HG02798 (cell line): ENCODE measurements around the gene RTKN.
"Not testable (repeated sequence)": the region's sequence is repeated elsewhere in the genome, so short reads cannot be mapped to it uniquely, and the experiment has no call there.

Experiments
- ATAC-seq: cut with Tn5 transposase; IDR thresholded peaks from one replicate; pipeline ENCODE4 v1.9.1; 2021; ENCODE audit warnings: mild to moderate bottlenecking; ENCODE audit not compliant: unreplicated experiment, poor library complexity

The RTKN gene

DNA sequence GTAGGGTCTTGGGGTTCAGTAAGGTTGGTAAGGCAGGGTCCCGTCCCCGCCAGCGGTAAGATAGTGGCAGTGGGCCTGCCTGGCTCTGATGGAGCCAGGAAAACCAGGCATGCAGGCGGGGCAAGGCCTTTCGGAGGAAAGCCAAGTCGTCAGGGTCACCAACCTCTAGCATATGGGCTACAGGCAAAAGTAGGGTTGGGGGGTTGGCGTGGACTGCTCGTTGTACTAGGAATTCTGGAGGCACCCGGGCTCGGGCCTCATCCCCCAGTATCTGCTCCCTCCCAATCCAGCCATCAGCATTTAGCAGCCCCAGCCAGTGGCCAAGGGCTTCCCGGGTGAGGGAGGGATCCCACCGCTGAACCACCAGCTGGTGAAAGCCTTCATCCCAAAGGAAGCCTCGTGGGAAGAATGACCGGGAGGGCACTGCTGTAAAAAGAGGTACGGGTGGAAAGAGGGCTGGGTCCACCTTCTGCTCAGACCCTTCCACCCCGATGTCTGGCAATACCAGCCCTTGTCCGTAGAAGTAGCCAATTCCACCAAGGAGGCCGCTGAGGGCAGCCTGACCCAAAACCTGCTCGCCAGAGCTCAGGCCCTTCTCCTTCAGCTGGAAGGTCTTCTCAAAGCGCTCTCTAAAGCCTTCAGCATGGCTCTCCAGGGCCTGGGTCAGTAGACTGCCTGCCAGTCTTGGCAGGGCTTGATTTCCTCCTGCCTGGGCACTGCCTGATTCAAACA lies 20.5 kb upstream of the RTKN start:
- ATAC-seq, result no peak

GRCh38 chr2:74461187-74462053 lies 19.7 kb upstream of the RTKN start:
- ATAC-seq, result no peak

- not testable (repeated sequence) for ATAC-seq
These were observed 18.4 kb upstream of the RTKN start for GRCh38 chr2:74460187-74460586.

DNA sequence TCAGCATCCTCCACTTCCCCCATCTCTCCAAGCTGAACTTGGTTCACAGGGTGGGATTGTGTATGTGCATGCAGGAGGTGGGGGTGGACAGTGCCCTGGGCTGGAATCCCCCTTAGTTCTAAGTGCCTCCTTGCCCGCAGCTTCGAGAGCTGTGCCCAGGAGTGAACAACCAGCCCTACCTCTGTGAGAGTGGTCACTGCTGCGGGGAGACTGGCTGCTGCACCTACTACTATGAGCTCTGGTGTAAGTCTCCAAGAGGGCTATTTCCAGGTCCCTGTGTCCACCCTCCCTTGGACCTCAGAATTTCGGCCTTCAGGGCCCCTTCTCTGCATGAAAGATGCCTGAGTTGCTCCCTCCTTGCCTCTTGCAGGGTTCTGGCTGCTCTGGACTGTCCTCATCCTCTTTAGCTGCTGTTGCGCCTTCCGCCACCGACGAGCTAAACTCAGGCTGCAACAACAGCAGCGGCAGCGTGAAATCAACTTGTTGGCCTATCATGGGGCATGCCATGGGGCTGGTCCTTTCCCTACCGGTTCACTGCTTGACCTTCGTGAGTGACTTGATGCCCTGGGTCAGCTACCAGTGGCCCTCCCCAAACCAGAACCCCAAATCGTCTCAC lies 17.9 kb upstream of the RTKN start:
- ATAC-seq, result not testable (repeated sequence)

- no peak for ATAC-seq
These were observed 17.2 kb upstream of the RTKN start for GRCh38 chr2:74458938-74459363.

DNA sequence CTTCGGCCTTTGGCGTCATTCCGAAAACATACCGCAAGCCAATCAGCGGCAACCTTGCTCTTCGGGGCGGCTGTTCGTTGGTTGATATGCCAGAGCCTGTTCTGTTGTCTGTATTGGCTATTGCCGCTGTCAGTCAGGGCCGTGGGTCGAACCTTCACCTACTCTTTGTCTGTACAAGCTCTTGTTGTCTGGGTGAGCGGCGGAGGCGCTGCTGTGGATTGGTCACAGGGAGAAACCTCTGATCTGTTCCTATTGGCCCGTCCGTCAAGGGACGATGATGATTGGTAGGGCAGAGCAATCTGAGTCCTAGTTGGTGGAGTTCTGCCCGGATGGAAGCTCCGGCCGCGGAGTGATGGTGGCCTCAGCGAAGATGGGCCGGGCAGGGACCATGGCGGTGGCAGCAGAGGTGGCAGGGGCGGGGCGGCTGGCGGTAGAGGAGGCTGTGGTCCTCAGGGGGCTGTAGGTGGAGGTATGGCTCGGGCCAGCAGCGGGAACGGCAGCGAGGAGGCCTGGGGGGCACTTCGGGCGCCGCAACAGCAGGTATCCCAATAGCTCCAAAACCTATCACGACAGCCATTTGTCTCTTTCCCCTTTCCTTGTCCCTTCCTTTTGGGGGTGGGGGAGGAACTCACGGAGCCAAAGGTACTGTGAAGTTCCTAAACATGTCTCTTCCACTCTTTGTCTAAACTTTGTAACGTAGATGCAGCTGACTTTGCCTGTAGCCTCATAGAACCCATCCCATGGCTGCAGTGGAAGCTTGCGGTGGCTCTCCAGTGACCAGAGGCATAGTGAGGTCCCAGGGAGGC lies 16.6 kb upstream of the RTKN start, which contains the start of gene WBP1:
Gene WBP1, plus strand, starts transcription at position 307 of the 806 bp plus-strand sequence. Its CDS starts 165 bp downstream, at position 472.
- ATAC-seq, result peak; percentile 86

DNA sequence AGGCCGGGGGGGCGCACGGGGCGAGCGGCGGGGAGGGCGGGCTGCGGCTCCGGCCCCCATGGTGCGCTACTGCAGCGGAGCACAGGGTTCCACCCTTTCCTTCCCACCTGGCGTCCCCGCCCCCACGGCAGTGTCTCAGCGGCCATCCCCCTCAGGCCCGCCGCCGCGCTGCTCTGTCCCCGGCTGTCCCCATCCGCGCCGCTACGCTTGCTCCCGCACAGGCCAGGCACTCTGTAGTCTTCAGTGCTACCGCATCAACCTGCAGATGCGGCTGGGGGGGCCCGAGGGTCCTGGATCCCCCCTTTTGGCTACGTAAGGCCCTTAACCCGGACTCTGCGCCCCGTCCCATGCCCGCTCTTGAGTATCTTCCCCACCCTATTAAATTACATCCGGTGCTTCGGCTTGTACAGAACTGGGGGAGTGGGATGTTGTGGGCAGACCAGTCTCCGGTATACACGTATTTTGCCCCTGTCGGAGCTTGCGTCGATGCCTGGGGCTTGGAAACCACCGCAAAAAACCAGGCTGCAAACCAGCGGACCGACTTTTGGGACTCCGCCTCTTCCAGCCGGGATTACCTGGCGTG lies 15.9 kb upstream of the RTKN start:
- peak; percentile 41 for ATAC-seq

DNA sequence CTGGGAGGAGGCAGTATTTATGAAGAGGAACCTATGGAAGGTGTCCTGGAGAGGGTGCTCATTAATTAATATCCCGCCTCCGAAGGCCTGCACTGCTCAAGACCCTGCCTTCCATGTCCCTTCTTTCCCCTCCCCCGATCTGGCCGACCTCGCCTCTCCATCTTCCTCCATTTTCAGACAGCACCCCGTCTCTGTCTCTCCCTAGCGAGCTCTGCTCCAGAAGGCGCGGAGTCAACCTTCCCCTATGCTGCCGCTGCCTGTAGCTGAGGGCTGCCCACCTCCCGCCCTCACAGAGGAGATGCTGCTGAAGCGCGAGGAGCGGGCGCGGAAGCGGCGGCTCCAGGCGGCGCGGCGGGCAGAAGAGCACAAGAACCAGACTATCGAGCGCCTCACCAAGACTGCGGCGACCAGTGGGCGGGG lies 15.4 kb upstream of the RTKN start:
- no peak for ATAC-seq

GRCh38 chr2:74454654-74455511 lies 13.1 kb upstream of the RTKN start, which contains the start of gene INO80B:
INO80B (plus strand) TSS chr2:74455087; CDS start chr2:74455117, 30 bp downstream.
- peak; percentile 55 for ATAC-seq

DNA sequence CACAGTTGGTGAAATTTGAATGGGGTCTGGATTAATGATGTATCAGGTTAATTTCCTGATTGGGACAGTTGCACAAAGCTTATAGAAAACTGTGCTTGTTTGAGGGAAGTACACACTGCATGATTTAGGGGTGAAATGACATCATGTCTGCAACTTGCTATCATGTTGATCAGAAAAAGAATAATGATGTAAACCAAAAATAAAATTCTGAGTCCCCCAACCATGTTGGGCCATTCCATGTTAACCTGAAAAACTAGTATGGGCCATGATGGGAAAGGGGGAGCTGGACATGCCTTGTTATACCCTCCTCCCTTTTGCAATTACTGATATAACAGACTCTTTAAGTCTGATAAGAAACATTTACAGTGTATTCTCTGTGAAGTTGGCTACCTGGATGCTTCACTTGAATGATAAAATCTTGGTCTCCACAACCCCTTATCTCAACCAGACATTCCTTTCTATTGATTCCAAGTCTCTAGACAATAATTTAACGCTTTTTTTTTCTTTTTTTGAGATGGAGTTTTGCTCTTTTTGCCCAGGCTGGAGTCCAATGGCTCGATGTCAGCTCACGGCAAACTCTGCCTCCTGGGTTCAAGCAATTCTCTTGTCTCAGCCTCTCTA lies 8.9 kb upstream of the RTKN start:
- ATAC-seq, result no peak

DNA sequence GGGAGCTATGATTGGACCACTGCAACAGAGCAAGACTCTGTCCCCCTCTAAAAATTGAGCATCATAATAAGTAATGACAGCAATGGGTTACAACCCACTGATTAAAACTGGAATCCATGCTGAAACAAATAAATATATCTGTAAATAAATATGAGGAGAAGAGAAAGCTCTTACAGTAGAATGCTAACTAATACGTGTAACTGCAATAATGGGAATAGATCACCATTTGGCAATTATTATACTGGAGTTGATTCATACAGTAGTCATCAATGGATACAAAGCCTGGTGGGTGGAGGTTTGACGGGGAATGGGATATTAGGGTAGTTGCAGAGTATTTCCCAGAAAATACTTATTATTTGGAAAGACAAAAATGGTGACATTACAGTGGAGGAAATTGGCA lies 7.0 kb upstream of the RTKN start:
- ATAC-seq, result no peak

DNA sequence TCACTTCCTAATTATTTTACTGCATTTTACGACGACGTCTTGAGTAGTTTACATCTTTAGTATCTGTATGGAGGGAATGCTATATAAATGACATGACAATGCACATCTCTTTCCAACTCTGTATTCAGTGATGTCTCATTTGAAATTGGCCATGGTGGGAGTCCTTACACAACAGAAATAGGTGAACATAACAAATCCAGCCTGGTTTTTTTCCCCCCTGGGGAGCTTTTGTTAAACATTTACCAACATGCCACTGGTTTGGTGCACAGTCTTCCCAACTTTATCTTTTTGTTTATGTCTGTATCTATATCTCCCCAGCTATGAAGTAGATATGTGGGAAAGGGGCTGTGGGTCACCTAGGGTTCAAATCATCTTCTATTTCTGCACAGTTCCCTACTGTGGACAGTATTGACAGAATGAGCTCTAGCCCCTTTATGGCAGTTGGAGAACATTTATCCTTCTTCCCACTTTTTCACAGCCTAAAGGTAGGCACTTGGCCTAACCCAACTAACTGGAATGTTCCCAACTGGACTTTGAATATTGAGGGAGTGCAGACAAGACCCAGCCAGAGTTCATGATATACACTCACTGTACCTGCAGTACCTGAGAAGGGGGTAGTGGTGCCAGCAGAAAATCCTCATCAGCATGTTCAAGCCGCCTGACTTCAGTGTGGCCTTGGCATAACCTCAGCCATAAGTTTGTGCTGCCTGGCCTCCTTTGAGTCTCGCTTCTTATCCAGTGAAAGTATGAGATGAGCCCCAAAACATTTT lies 5.7 kb upstream of the RTKN start:
- no peak for ATAC-seq

DNA sequence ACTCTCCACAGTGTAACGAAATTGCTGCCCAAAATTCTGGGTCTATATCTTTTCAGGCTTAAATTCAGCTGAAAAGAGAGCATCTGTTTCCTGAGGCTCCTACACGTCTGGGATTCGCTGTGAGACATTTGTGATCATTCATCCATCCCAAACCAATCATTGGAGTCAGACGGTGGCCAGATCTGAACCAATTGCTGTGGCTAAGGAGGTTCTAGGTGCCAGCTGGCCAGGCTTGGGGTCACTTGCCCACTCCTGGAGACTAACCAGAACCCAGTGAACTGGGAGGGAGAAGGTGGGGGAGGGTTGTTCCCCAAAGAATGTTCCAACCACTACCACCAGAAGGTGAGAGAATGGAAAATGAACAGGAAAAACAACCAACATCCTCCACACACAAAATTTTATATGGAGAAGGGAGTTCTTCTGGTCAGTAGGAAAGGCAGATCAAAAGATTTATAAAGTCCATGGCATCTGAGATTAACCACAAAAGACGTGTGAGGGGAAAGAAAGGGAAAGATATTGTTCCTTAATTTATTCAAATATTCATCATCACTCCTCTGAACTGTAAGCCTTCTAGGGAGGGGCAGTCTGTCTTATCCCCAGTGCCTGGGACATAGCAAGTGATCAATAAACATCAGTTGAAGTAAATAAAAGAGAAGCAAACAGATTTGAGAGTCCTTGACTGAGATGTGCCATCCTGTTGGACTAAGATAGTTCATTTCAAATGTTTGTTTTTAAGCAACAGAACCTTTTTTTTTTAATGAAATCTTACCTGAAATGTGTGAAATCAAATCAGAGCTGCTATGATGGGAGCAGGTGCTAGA lies 3.0 kb upstream of the RTKN start:
- no peak for ATAC-seq

GRCh38 chr2:74442483-74443297 lies 953 bp upstream of the RTKN start:
- ATAC-seq, result not testable (repeated sequence)

- no peak for ATAC-seq
These were observed 507 bp downstream of the RTKN start for GRCh38 chr2:74441170-74441689.
